NOMO-1 (cell line): ENCODE results near the gene STUB1.
A peak's percentile ranks its signal among the peaks of the same experiment; 100 is the strongest.

Source experiments
- DNase-seq, 2 experiments: peaks; one replicate each; lab custom pipeline; 2025; ENCODE audit not compliant: unreplicated experiment in 2 of 2; lab: John Stamatoyannopoulos, UW

The STUB1 gene

GRCh38 chr16:643050-643368 is 37.2 kb upstream of the STUB1 start:
- no peak for DNase-seq

GRCh38 chr16:644556-644955 is 35.7 kb upstream of the STUB1 start:
- no peak for DNase-seq

- DNase-seq, result no peak
These were observed 34.1 kb upstream of the STUB1 start for GRCh38 chr16:645852-646678.

GRCh38 chr16:646679-647172 is 33.5 kb upstream of the STUB1 start:
- no peak for DNase-seq

- DNase-seq, result no peak
These were observed 32.9 kb upstream of the STUB1 start for GRCh38 chr16:647173-647902.

GRCh38 chr16:648071-648780 is 32.0 kb upstream of the STUB1 start:
- DNase-seq, result peak; percentile 44 to 46

- peak; percentile 90 to 91 for DNase-seq
These were observed 31.2 kb upstream of the STUB1 start, which contains the start of gene WDR90 for GRCh38 chr16:648781-649589. WDR90 (plus strand) TSS chr16:649365; CDS start chr16:649417, 52 bp downstream.

GRCh38 chr16:649631-650030 is 30.6 kb upstream of the STUB1 start:
- DNase-seq, result no peak

GRCh38 chr16:651844-652243 is 28.4 kb upstream of the STUB1 start:
- DNase-seq, result no peak

GRCh38 chr16:652454-653305 is 27.5 kb upstream of the STUB1 start:
- no peak for DNase-seq

- no peak for DNase-seq
These were observed 26.2 kb upstream of the STUB1 start for GRCh38 chr16:654034-654433.

GRCh38 chr16:657487-657886 is 22.7 kb upstream of the STUB1 start:
- DNase-seq, result no peak

- no peak for DNase-seq
These were observed 21.3 kb upstream of the STUB1 start for GRCh38 chr16:658679-659571.

GRCh38 chr16:659618-660017 is 20.6 kb upstream of the STUB1 start:
- no peak for DNase-seq

GRCh38 chr16:660132-660458 is 20.1 kb upstream of the STUB1 start:
- DNase-seq, result no peak

GRCh38 chr16:660459-661183 is 19.6 kb upstream of the STUB1 start:
- DNase-seq, result peak; percentile 79 to 86

- no peak for DNase-seq
These were observed 18.9 kb upstream of the STUB1 start for GRCh38 chr16:661184-661821.

GRCh38 chr16:662095-662494 is 18.1 kb upstream of the STUB1 start:
- no peak for DNase-seq
